Motor neuron (in vitro differentiated cells): ENCODE results near the gene STK38L. TPM values are rescaled to one million over a fixed set of nuclear protein-coding genes. Genes with fewer than 3 reads are reported as not detected.
A peak's percentile ranks its signal among the peaks of the same experiment; 100 is the strongest.

ENCODE experiments used
- ATAC-seq, 8 experiments: fragments of 200-7000 bp; cut with Tn5 transposase; replicated peaks in 6 of 8; 2 replicates each; pipeline ENCODE4 v1.8.0; 2021; ENCODE audit warnings: mild to moderate bottlenecking in 8 of 8, moderate library complexity in 8 of 8
- H3K27ac ChIP-seq, 2 donors: fragments of 250-450 bp; sonication (Bioruptor Pico); 2 replicates each; pipeline ENCODE4 v1.9.0; 2021; ENCODE audit warnings: antibody characterized with exemption in 2 of 2, mild to moderate bottlenecking in 2 of 2, moderate library complexity in 1 of 2
- H3K4me1 ChIP-seq, 2 donors: fragments of 250-450 bp; sonication (Bioruptor Pico); replicated peaks in 1 of 2; 2 replicates each; pipeline ENCODE4 v1.6.1; 2021; ENCODE audit warnings: antibody characterized with exemption in 2 of 2, mild to moderate bottlenecking in 2 of 2, moderate library complexity in 1 of 2
- H3K4me3 ChIP-seq, 5 donors: fragments of 250-450 bp; sonication (Bioruptor Pico); 2 replicates each; pipeline ENCODE4 v1.9.0; 2021; ENCODE audit warnings: antibody characterized with exemption in 5 of 5, mild to moderate bottlenecking in 5 of 5, moderate library complexity in 4 of 5
- WGBS, 10 experiments: fragments of 450-650 bp; shearing (Covaris generic); methylation state at CpG; one replicate each; pipeline ENCODE4 v1.0.0; 2022; 5-methylcytosine and 5-hydroxymethylcytosine counted together
- in situ Hi-C, 9 experiments: fragments of 400-800 bp; cut with MboI; loops; one replicate each; pipeline ENCODE4 v1.15.0; 2021; ENCODE audit warnings: low sequenced_read_pairs in 9 of 9, low pct_unique_long_range_greater_than_20kb in 2 of 9; ENCODE audit not compliant: unreplicated experiment in 9 of 9
- total RNA-seq, 8 experiments: library from RNA; unstranded; fragments of 300-600 nt; gene quantifications; 2 replicates each; pipeline versions ENCODE4 v1.2.3 to v1.2.4, GENCODE V29; 2022

Gene STK38L
- total RNA-seq, 8 experiments from 2014 or later: 11.6 to 60.0 (median 27.6) TPM

DNA sequence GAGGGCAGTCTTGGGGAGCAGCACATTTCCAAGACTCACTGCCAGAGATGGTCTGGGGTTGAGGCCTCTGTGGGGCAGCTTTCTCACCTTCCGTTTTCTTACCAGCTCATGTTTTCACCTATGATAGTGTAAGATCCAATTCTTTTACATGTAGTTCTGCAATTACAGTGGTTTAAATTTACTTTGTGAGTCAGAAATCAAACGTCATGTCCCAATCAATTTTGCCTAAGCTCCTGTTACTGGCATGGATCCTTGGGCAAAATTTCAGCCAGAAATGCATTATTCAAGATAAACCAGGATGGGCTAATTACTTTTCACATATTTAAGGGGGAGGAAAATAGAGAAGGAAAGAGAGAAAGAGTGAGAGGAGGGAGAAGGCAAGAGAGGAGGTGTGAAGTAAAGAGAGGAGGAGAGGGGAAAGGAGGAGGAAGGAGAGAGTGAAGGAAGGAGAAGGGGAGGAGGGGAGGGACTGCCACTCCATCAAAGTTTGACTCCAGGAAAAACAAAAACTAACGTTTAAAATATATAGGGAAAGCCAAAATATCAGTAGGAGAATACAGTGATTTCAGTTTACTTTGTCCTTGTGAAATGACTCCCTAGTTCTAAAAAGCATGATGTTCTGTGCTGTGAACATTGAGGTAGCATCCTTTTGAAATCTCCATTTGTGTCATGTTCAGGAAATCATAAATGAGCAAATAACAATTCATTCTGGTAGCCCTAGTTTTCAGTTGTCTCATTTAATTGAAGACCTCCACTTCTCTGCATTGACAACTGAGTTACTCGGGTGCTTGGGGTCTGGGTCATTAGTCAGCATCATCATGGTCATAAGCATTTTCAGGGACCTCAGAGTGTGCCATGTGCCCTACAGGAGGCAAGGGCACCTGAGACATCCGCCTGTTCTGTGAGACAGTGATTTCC lies 91.5 kb downstream of the STK38L start:
- Histone ChIP-seq H3K4me3 (no peak overlapping the region), H3K4me1 (no peaks in the 10 kb centered on the region), H3K27ac (no peak overlapping the region)
- WGBS, 10 experiments: 13 to 94% (median 66%) methylated on average over 1 to 5 of the region's 5 CpGs
- in situ Hi-C loops: no loop called here
- ATAC-seq: no peak

DNA sequence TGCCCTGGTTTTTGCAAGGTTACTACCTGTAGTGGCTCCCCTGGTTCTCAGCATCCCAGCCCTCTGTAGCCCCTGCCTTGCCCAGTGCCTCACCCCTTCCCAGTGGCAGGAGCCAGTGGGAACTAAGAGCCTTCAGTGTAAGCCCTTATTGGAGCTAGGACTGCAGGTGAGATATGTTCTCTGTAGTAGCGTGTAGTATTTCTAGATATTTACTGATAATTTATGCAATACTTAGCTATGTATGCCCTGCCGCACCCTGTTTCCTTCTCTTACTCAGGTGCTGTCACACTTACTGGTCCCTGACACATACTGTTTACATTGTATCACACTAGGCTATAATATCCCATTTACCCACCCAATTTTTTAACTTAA lies 92.2 kb downstream of the STK38L start:
- no peak overlapping the region for H3K4me3 ChIP-seq
- ATAC-seq: no peak
- H3K27ac ChIP-seq: no peak overlapping the region
- 80 to 100% (median 100%) methylated on average over 1 to 2 of the region's 2 CpGs; no CpG with 5 or more reads in 6 of the 10 experiments for WGBS, 10 experiments
- no peaks in the 10 kb centered on the region for H3K4me1 ChIP-seq
- in situ Hi-C loops: no loop called here

DNA sequence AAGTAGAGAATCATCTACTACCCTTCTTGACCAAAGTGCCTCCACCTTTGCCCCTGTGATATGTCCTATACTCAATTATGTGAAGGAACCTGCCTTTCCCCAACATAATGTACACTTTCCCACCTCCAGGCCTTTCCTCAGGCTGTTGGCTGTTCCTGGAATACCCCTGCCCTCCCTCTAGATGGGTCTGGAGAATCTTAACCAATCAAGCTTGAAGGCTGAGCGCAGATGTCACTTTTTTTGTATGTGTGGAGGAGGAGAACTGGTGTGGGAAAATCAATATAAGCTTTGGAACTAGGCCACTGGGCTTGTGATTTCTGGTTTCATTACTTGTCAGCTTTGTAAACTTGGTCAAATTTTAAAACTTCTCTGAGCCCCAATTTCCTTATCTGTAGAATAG lies 93.3 kb downstream of the STK38L start:
- no peak for ATAC-seq
- 80 to 100% (median 92%) methylated on average over 1 of the region's 1 CpG; no CpG with 5 or more reads in 5 of the 10 experiments for WGBS, 10 experiments
- Histone ChIP-seq H3K4me3 (no peak overlapping the region), H3K4me1 (no peaks in the 10 kb centered on the region), H3K27ac (no peak overlapping the region)
- in situ Hi-C loops: no loop called here

DNA sequence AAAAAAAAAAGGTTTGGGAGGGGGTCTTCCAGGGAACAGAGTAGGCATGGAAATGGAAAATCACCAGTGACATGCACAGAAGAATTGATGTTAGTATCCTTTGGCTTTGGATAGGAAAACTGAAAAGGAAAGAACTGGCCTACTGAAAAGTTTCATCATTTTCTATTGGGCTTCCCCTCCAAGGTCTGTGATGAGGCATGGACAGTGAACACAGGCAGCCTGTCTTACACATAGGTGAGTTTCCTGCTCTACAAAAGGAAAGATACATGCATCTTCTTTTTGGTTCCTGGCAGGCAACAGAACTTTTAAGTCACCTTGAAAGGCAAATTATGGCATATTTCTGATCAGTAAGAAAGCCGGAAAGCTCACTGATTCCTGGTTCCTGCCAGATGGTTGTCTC lies 94.4 kb downstream of the STK38L start:
- no peak overlapping the region for H3K4me3 ChIP-seq
- no peak for ATAC-seq
- no peak overlapping the region for H3K27ac ChIP-seq
- in situ Hi-C loops: no loop called here
- no peaks in the 10 kb centered on the region for H3K4me1 ChIP-seq
- 83 to 100% (median 100%) methylated on average over 1 of the region's 1 CpG; no CpG with 5 or more reads in 2 of the 10 experiments for WGBS, 10 experiments

DNA sequence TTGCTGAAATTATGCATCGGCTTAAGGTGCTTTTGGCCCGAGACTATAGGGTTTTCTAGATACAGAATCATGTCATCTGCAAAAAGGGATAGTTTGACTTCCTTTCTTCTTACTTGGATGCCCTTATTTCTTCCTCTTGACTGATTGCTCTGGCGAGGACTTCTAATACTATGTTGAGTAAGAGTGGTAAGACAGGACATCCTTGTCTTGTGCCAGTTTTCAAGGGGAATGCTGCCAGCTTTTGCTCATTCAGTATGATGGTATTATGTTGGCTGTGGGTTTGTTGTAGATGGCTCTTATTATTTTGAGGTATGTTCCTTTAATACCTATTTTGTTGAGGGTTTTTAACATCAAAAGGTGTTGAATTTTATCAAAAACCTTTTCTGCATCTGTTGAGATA lies 96.9 kb downstream of the STK38L start:
- in situ Hi-C loops: no loop called here
- WGBS, 10 experiments: 50 to 100% (median 91%) methylated on average over 1 to 3 of the region's 3 CpGs; no CpG with 5 or more reads in 1 of the 10 experiments

DNA sequence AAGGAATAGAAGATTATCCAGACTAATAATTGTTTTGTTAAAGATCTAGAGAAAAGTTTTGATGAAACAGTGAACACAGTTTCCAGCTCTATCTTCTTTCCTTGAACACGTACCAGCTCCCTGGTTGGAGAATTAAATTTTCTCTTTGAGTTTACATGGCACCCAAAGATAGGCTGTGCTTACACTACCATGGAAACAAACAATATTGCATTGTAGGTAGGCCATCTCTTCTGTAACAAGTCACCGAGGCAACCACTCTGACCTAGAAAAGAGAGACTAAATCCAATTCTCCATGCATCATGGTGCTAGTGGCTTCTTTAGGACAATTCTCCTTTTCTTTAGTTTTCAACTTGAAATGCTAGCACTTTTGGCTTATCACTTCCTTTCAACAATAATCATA lies 98.5 kb downstream of the STK38L start:
- Histone ChIP-seq H3K4me1 (no peaks in the 10 kb centered on the region), H3K27ac (no peak overlapping the region), H3K4me3 (no peak overlapping the region)
- in situ Hi-C loops: no loop called here
- peak in 1 of 8 experiments; percentile 91 for ATAC-seq
- WGBS, 10 experiments: 80 to 100% (median 100%) methylated on average over 1 to 2 of the region's 2 CpGs; no CpG with 5 or more reads in 3 of the 10 experiments

More for the DNA sequence above, 96.9 kb downstream of the STK38L start:
- Histone ChIP-seq H3K4me1 (no peaks in the 10 kb centered on the region), H3K27ac (no peak overlapping the region), H3K4me3 (no peak overlapping the region)
- ATAC-seq: no peak

DNA sequence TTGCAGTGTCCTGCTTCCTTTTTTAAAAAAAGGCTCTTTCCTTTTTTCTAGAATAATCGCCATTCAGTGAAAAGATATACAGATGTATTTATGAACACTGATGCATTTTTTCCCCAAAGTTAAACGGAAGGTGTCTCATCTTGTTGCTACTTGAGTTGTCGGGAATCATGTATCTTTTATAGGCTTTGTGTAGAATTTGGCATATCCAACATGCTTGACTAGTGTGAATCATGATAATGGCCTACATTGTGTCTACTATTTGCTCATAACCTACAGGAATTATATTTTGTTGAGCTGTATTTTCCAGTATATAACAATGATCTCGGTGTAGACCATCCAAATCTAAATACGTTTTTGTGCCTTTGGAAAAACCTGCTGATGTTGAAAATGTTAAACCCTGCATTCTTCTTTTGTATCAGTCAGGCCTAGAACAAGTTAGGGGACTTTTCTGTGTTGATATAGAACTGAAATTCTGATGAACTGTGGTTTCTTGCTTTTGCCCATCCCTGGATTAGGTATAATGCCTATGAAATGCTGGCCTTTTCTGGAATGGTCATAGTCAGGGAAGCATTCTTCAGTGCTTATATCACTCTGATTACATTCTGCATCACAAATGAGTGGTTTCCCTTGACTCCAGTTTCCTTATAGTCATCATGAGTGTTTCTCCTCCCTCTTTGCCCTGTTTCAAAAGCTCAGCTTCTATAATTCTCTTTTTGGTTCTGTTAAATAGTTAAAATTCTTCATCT lies 99.3 kb downstream of the STK38L start:
- 10 to 100% (median 79%) methylated on average over 1 to 5 of the region's 5 CpGs for WGBS, 10 experiments
- peak in 4 of 8 experiments; percentile 42 to 99 (median 80) for ATAC-seq
- Histone ChIP-seq H3K4me1 (no peaks in the 10 kb centered on the region), H3K4me3 (no peak overlapping the region), H3K27ac (no peak overlapping the region)
- in situ Hi-C loops: no loop called here

DNA sequence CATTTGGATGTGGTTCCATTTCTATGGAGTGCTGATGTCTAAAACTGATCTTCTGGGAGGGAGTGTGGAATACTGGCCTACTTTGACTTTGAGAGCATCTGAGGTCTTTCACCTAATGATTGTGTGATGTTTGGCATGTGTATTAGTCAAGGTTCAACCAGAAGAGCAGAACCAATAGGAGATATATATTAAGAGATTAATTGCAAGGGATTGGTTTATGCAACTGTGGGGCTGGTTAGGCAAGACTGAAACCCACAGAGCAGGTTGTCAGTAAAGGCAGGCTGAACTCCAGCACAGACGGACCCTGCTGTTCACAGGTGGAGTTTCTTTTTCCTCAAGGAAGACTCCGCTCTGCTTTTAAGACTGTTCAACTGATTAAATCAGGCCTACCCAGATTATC lies 100.2 kb downstream of the STK38L start:
- no peak for ATAC-seq
- no peak overlapping the region for H3K4me3 ChIP-seq
- in situ Hi-C loops: no loop called here
- WGBS, 10 experiments: 49 to 100% (median 71%) methylated on average over 1 to 2 of the region's 2 CpGs; no CpG with 5 or more reads in 2 of the 10 experiments
- no peaks in the 10 kb centered on the region for H3K4me1 ChIP-seq
- no peak overlapping the region for H3K27ac ChIP-seq

DNA sequence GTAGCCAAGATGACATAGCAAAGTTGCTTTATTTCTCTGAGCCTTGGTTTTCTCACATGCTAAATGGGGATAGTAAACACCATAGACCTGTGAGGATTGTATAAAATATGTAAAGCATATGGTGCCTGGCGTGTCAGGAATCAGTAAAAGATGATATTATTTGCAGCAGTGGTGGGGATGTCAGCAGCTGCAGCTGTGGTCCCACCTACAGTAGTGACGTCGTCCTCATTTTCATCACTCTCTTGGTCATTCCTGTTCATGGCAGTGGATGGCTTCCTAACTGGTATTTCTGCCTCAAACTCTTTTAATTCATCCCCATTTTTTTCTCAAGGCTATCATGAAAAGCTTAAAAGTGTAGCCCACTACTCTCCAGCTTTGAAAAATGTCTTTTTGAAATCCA lies 100.7 kb downstream of the STK38L start:
- in situ Hi-C loops: no loop called here

DNA sequence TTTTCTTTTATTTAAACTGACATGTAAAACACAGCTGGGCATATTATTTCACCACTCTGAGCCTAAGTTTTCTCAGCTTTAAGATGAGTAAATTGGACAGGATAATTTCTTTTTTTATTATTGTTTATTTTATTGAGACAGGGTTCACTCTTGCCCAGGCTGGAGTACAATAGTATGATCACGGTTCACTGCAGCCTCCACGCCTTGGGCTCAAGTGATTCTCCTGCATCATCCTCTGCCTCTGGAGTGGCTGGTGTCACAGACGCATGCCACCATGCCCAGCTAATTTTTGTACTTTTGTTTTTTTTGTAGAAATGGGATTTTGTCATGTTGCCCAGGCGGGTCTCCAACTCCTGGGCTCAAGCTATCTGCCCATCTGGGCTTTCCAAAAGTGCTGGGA lies 101.3 kb downstream of the STK38L start:
- no peak for ATAC-seq
- Histone ChIP-seq H3K4me3 (no peak overlapping the region), H3K4me1 (no peaks in the 10 kb centered on the region), H3K27ac (no peak overlapping the region)
- in situ Hi-C loops: no loop called here
- 64 to 100% (median 84%) methylated on average over 1 to 4 of the region's 4 CpGs for WGBS, 10 experiments

More for the DNA sequence above, 100.7 kb downstream of the STK38L start:
- Histone ChIP-seq H3K4me3 (no peak overlapping the region), H3K4me1 (no peaks in the 10 kb centered on the region), H3K27ac (no peak overlapping the region)
- 45 to 100% (median 78%) methylated on average over 1 to 3 of the region's 3 CpGs; no CpG with 5 or more reads in 1 of the 10 experiments for WGBS, 10 experiments
- ATAC-seq: peak in 3 of 8 experiments; percentile 9 to 38 (median 19)

DNA sequence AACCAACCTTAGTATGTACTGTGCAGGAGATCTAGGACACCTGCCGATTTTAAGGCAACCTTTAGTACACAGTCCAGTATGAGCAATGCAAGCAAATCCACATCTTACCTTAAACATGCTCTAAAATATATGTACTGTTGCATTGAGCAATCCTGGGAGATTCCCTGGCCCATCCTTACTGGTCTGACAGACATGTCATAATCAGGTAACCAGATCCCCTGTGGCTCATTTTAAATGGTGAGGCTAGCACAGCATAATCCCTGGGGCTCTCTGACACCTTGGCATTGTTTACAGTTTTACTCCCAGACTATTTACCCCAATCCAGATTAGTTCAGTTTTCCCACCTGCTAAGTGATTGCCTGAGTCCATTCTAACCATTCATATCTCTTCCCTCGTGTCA lies 103.7 kb downstream of the STK38L start:
- Histone ChIP-seq H3K4me3 (no peak overlapping the region), H3K27ac (no peak overlapping the region), H3K4me1 (no peaks in the 10 kb centered on the region)
- in situ Hi-C loops: no loop called here
- no peak for ATAC-seq
- 0 to 100% (median 69%) methylated on average over 1 to 2 of the region's 2 CpGs; no CpG with 5 or more reads in 2 of the 10 experiments for WGBS, 10 experiments

DNA sequence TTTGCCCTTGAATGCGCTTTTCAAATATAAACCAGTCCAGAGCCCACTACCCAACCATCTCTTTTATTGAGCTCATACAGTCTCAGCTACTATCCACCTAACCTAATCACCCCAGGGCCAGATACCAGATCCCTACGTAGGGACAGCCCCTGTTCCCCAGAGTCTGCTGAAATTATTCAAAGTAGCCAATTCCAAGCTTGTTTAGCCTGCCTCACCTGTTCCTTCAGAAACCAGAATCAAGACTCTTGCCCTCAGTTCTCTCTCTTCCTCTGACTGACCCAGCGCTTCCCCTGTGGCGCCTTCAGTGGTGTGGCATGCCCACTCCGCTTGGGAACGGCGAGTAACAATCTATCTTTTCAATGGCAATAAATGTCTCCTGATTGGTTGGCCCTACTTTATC lies 107.4 kb downstream of the STK38L start:
- Histone ChIP-seq H3K4me3 (no peak overlapping the region), H3K4me1 (no peaks in the 10 kb centered on the region), H3K27ac (no peak overlapping the region)
- WGBS, 10 experiments: 82 to 100% (median 97%) methylated on average over 1 to 7 of the region's 7 CpGs
- ATAC-seq: no peak
- in situ Hi-C loops: no loop called here

DNA sequence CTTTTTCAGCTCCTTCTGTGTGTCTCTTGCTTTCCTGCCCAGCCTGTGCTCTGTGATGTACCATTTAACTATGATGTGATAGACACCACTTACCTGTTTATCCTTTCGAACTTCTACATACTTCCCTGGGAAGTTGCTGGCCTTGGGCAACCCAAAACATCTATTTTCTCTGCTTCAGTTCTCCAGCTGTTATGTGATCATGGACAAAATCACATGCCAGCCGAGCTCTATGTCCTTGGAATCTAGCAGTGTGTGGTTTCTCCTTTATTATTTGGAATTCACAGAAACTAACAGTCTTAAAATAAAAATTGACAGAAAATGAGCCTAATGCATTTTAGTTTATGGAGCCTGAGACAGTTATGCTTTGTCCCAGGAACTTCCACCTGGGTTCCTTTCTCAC lies 111.4 kb downstream of the STK38L start:
- ATAC-seq: no peak
- H3K4me1 ChIP-seq: no peaks in the 10 kb centered on the region
- in situ Hi-C loops: no loop called here
- H3K4me3 ChIP-seq: no peak overlapping the region
- no peak overlapping the region for H3K27ac ChIP-seq
- 50 to 100% (median 80%) methylated on average over 1 to 2 of the region's 2 CpGs for WGBS, 10 experiments
